ENCODE data around the gene FLYWCH2. TPM values are rescaled to one million over a fixed set of nuclear protein-coding genes. Genes with fewer than 3 reads are reported as not detected.

Gene FLYWCH2
- total and polyA plus RNA-seq, 2 of the 13 experiments (the other 11 are each of a cell fraction or from before 2014, with no cell fraction given) = 16.9 to 19.8 TPM

DNA sequence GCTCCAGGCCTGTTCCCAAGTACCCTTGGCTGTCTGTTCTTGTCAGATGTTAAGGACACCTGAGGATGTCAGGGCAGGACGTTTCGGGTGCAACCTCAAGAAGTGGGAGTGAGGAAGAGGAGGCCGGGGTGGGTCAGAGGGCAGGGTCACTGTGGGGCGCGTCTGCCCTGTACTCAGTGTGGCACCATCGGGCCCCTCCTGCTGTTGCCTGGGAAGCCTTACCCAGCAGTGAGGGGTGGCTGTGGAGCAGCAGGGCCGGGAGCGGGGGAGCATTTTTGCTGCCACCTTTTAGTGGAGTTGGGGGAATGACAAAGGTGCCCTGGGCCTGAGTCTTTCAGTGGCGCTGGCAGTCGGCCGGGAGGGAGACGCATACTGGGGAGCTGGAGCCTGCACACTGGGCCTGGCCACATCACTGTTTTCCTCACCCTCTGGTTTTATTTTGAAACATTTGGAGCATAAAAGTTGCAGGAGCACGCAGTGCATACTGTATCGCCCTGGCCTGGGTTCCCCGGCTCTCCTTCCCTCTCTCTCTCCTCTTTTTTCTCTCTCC, 17.6 kb downstream of the FLYWCH2 start:
- intact Hi-C loops (cut with micrococcal nuclease; ENCODE audit: unreplicated experiment) (no loop called here), in situ Hi-C loops (cut with HindIII; ENCODE audit: extremely low pct_ligation_motif_present, low pct_unique_long_range_greater_than_20kb) (no loop called here)
- Histone ChIP-seq H2AFZ (ENCODE audit: low read length) (no peak overlapping the region), H4K20me1 (ENCODE audit: insufficient read depth, low read length) (no peaks in the 10 kb centered on the region; the same call in 1 of the 2 replicates), H3K4me3 (replicated peaks in 1 of 3; ENCODE audit: insufficient read depth in 1 of 3, low read depth in 2 of 3, low read length in 3 of 3) (no peak overlapping the region), H3K79me2 (ENCODE audit: insufficient read depth, low read length) (peaks cover 2% of the 10 kb centered on the region), H3K4me2 (ENCODE audit: low read depth, low read length) (no peak overlapping the region), H3K4me1 (ENCODE audit: insufficient read depth, low read length) (peaks cover 52% of the 10 kb centered on the region), H3K9ac (ENCODE audit: insufficient read depth, low read depth, low read length) (no peak overlapping the region), H3K36me3 (replicated peaks in 1 of 2; ENCODE audit: control insufficient read depth in 1 of 2, insufficient read depth in 2 of 2, low read length in 2 of 2) (peaks cover 2 to 4% of the 10 kb centered on the region in 2 experiments; a peak in 2 of 5 replicates), H3K9me3 (ENCODE audit: low read length) (no peaks in the 10 kb centered on the region), H3K27ac (ENCODE audit: extremely low read length, insufficient read depth, low read length) (no peak overlapping the region), H3K27me3 (ENCODE audit: control insufficient read depth in 1 of 2, insufficient read depth in 2 of 2, low read length in 2 of 2) (no peaks in the 10 kb centered on the region; a peak in 1 of 5 replicates)
- no peak for TF ChIP-seq ZSCAN22 (CRISPR knock-in tag; IDR thresholded peaks at IDR 0.05)
- no peak for TF ChIP-seq ZNF670 (CRISPR knock-in tag; IDR thresholded peaks at IDR 0.05; ENCODE audit: borderline replicate concordance)
- TF ChIP-seq HMGA1 (CRISPR knock-in tag; conservative IDR thresholded peaks at IDR 0.05) = no peak
- no peak for TF ChIP-seq HNF4G (IDR thresholded peaks at IDR 0.05; ENCODE audit: borderline replicate concordance, low read depth, low read length)
- TF ChIP-seq HNF4G (CRISPR knock-in tag; IDR thresholded peaks at IDR 0.05; ENCODE audit: borderline replicate concordance, low read depth) = no peak
- no peak for TF ChIP-seq TBX3 (IDR thresholded peaks at IDR 0.05; ENCODE audit: borderline replicate concordance)
- TF ChIP-seq GATAD1 (CRISPR knock-in tag; IDR thresholded peaks at IDR 0.05) = no peak
- TF ChIP-seq NR3C1 (CRISPR knock-in tag; IDR thresholded peaks at IDR 0.05) = no peak
- BruUV-seq (replicated peaks) = no TSS peak
- DNase-seq (ENCODE audit: low spot score) (no peak), ATAC-seq (no peak), FAIRE-seq (no peak)
- ChIA-PET CTCF (ENCODE audit: low intra/inter-chr PET ratio, low total read pairs) (no interaction called here), POLR2A (no interaction called here)
- 96% methylated on average over 9 of the region's 15 CpGs for whole genome bisulfite sequencing (ENCODE audit: low lambda C conversion rate)

All from HepG2 (cell line).